Ovary (tissue), 9 donors: Measurements from ENCODE around the gene SRRM1. TPM values are rescaled to one million over a fixed set of nuclear protein-coding genes. Genes with fewer than 3 reads are reported as not detected.
"Not testable (repeated sequence)": the region's sequence is repeated elsewhere in the genome, so short reads cannot be mapped to it uniquely, and the experiment has no call there.

Experiments
- DNase-seq, 5 donors: peaks; one replicate each; pipeline ENCODE4 v3.0.0-alpha.2; 2019 to 2020
- H3K27ac ChIP-seq, 2 donors: fragments of 200-600 bp; one replicate each; pipeline versions ENCODE4 v1.5.1 to v1.8.0; 2019 to 2022
- H3K27me3 ChIP-seq: fragments of 200-600 bp; one replicate; pipeline ENCODE4 v1.8.0; 2022
- H3K36me3 ChIP-seq: fragments of 200-600 bp; sonication (generic); one replicate; pipeline ENCODE4 v1.5.1; 2019
- H3K4me1 ChIP-seq: one replicate; pipeline ENCODE4 v1.8.1; 2013; ENCODE audit warnings: mild to moderate bottlenecking, moderate library complexity; ENCODE audit not compliant: insufficient read depth
- H3K4me3 ChIP-seq: fragments of 200-600 bp; sonication (generic); one replicate; pipeline ENCODE4 v1.5.1; 2017
- H3K9me3 ChIP-seq, 2 donors: fragments of 200-600 bp in 1 of 2; sonication (generic) in 1 of 2; one replicate each; pipeline versions ENCODE4 v1.5.1 to v1.8.1; 2013 to 2019; ENCODE audit warnings: mild to moderate bottlenecking in 1 of 2, moderate library complexity in 1 of 2
- CTCF ChIP-seq, 3 donors: fragments of 450-650 bp in 2 of 3; fragments of 200-600 bp in 1 of 3; IDR thresholded peaks; one replicate each; pipeline versions ENCODE4 v1.5.1 to v1.8.0; 2016 to 2022; ENCODE audit warnings: antibody characterized with exemption in 3 of 3, mild to moderate bottlenecking in 1 of 3
- EP300 ChIP-seq: sonication (generic); formaldehyde crosslinking; IDR thresholded peaks from one replicate; pipeline ENCODE4 v1.6.1; 2017; ENCODE audit warnings: antibody characterized with exemption
- POLR2A ChIP-seq: fragments of 450-650 bp; IDR thresholded peaks from one replicate; pipeline ENCODE4 v1.6.1; 2017; ENCODE audit warnings: antibody characterized with exemption, mild to moderate bottlenecking, moderate library complexity
- WGBS, 3 donors: extraction: QIAGEN DNeasy Blood & Tissue Kit in 1 of 3; methylation state at CpG; one replicate each; pipeline versions ENCODE4 v1.1.5 to v1.1.7; 2013 to 2017; 5-methylcytosine and 5-hydroxymethylcytosine counted together
- intact Hi-C, 4 donors: fragments of 100-400 bp; cut with DNase I; formaldehyde crosslinking; loops; one replicate each; pipeline versions ENCODE4 v1.11.0 to v1.15.1; 2022 to 2023
- polyA plus RNA-seq, 2 donors: library from polyadenylated mRNA; stranded (reverse); fragments of 200-250 nt in 1 of 2; fragments of 350-450 nt in 1 of 2; fragmentation: Illumina TruSeq in 1 of 2; extraction: RNeasy Lipid Tissue Mini Kit (QIAGEN cat#74804) in 1 of 2; gene quantifications; one replicate each; pipeline ENCODE4 v1.2.3, GENCODE V29; 2013 to 2014
- total RNA-seq, 7 donors: library from RNA; depleted of rRNA in 2 of 7; stranded (reverse); fragments of >200 nt in 2 of 7; fragmentation: NEBNext Ultra II Directional in 3 of 7; extraction: Animal tissue kit (Norgen Biotek cat#: 25700) in 3 of 7; gene quantifications; one replicate each; pipeline versions ENCODE4 v1.1.0 to v1.2.4, GENCODE V29; 2016 to 2023
- donor health status: DM: no; HTN: no; CAD: no; lungs with moderate emphysema.
- donor health status: DM: no; HTN: no; CAD: no.
- donor health status: Bipolar disorder and iron deficiency.
- donor health status: DM: yes; HTN: yes; CAD: no.
- donor health status: DM: no; HTN: no; CAD: no.
- donor health status: DM: yes; HTN: yes; CAD: no.

SRRM1 gene
- total and polyA plus RNA-seq, 9 donors: 74.9 to 154 (median 123) TPM

- H3K27ac ChIP-seq: no peak overlapping the region
- H3K4me3 ChIP-seq: no peak overlapping the region
- no peak for DNase-seq
- intact Hi-C loops: loop anchor here in 1 of 4 donors (5.0 kb wide), 1 partner anchor 133 kb away; no protein-coding TSS in a partner anchor
- WGBS, 3 donors: 41 to 47% (median 41%) methylated on average over 6 of the region's 6 CpGs
- no peaks in the 10 kb centered on the region for H3K9me3 ChIP-seq
- peaks cover 2% of the 10 kb centered on the region for H3K4me1 ChIP-seq
- TF ChIP-seq POLR2A (no peak), CTCF (IDR thresholded peaks at IDR 0.05) (no peak), EP300 (no peak)
- H3K27me3 ChIP-seq: no peaks in the 10 kb centered on the region
- no peaks in the 10 kb centered on the region for H3K36me3 ChIP-seq
Observed at GRCh38 chr1:24694380-24694843, 51.3 kb downstream of the SRRM1 start.

GRCh38 chr1:24695202-24695974 is 52.3 kb downstream of the SRRM1 start:
- no peaks in the 10 kb centered on the region for H3K9me3 ChIP-seq
- no peaks in the 10 kb centered on the region for H3K36me3 ChIP-seq
- DNase-seq: no peak
- 39 to 49% (median 48%) methylated on average over 7 of the region's 7 CpGs for WGBS, 3 donors
- H3K27me3 ChIP-seq: no peaks in the 10 kb centered on the region
- intact Hi-C loops: no loop called here
- H3K27ac ChIP-seq: no peak overlapping the region
- TF ChIP-seq EP300: no peak
- no peak for TF ChIP-seq CTCF (IDR thresholded peaks at IDR 0.05)
- TF ChIP-seq POLR2A: no peak
- H3K4me3 ChIP-seq: no peak overlapping the region
- H3K4me1 ChIP-seq: peaks cover 2% of the 10 kb centered on the region

GRCh38 chr1:24696041-24696755 is 53.1 kb downstream of the SRRM1 start:
- intact Hi-C loops: no loop called here
- 88 to 97% (median 94%) methylated on average over 5 of the region's 5 CpGs for WGBS, 3 donors
- TF ChIP-seq EP300 (no peak), POLR2A (no peak), CTCF (IDR thresholded peaks at IDR 0.05) (no peak)
- H3K27me3 ChIP-seq: no peaks in the 10 kb centered on the region
- no peaks in the 10 kb centered on the region for H3K9me3 ChIP-seq
- H3K4me1 ChIP-seq: peaks cover 2% of the 10 kb centered on the region
- H3K36me3 ChIP-seq: no peaks in the 10 kb centered on the region
- H3K4me3 ChIP-seq: no peak overlapping the region
- H3K27ac ChIP-seq: no peak overlapping the region
- DNase-seq: no peak

GRCh38 chr1:24696756-24697330 is 53.7 kb downstream of the SRRM1 start:
- TF ChIP-seq EP300 (no peak), CTCF (IDR thresholded peaks at IDR 0.05) (no peak), POLR2A (no peak)
- H3K36me3 ChIP-seq: no peaks in the 10 kb centered on the region
- WGBS, 3 donors: 93 to 95% (median 94%) methylated on average over 15 of the region's 15 CpGs
- no peak overlapping the region for H3K27ac ChIP-seq
- no peak for DNase-seq
- no peaks in the 10 kb centered on the region for H3K27me3 ChIP-seq
- H3K9me3 ChIP-seq: no peaks in the 10 kb centered on the region
- H3K4me1 ChIP-seq: peaks cover 2% of the 10 kb centered on the region
- intact Hi-C loops: no loop called here
- no peak overlapping the region for H3K4me3 ChIP-seq

- H3K4me3 ChIP-seq, H3K9me3 ChIP-seq, intact Hi-C loops, H3K4me1 ChIP-seq, H3K27me3 ChIP-seq, H3K27ac ChIP-seq, DNase-seq, H3K36me3 ChIP-seq: not testable (repeated sequence)
- 89 to 95% (median 92%) methylated on average over 7 of the region's 7 CpGs for WGBS, 3 donors
Observed at GRCh38 chr1:24697453-24698001, 54.4 kb downstream of the SRRM1 start.

- intact Hi-C loops: not testable (repeated sequence)
- 87 to 93% (median 91%) methylated on average over 8 of the region's 8 CpGs for WGBS, 3 donors
Observed at GRCh38 chr1:24698326-24698725, 55.2 kb downstream of the SRRM1 start.

More at GRCh38 chr1:24698326-24698725, 55.2 kb downstream of the SRRM1 start:
- not testable (repeated sequence) for H3K9me3 ChIP-seq, H3K4me1 ChIP-seq, H3K27ac ChIP-seq, H3K36me3 ChIP-seq, DNase-seq, H3K4me3 ChIP-seq, H3K27me3 ChIP-seq
